VCaP (cell line): Measurements from ENCODE around the gene PAX6.

ENCODE experiments used
- H3K27ac ChIP-seq: fragments of 450-650 bp; 2 replicates; pipeline ENCODE4 v1.5.1; 2017
- TF ChIP-seq, protein P1 (sequence below): fragments of 450-650 bp; conservative IDR thresholded peaks from 2 replicates; pipeline ENCODE4 v1.5.1; 2017; ENCODE audit warnings: mild to moderate bottlenecking, moderate library complexity

PAX6 gene

DNA sequence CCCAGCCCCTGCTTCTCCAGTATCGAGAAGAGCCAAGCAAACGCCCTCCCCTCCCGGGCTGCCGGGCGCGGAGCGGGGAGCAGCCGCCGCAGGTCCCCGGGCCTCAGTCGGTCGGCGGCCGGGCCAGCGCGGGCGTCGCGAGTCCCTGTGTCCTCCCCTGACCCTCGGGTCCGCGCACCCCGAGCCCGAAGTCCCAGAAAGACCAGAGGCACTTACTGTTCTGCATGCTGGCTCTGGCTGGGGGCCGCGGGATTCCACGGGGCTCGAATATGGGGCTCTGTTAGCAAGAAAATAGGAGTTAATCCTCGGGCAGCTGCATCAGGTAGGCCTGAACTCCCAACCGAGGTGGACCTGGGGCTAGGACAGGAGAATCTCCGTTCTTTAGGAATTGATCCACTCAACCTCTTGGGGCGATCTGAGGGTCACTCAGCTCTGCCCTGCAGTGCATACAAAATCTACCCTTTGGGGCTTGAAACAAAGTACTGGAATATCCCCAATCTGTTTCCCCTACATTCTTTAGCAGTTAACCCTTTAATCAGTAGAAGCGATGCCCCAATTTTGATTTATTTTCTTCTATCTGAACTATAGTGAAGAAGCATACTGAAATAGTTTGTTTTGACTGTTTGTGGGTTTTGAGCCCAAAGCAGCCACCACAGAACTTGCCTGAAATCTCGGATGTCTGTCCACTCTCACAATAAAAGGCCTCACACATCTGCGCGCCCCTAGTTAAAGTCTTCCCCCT, 4.8 kb downstream of the PAX6 start:
- TF ChIP-seq, protein P1, sequence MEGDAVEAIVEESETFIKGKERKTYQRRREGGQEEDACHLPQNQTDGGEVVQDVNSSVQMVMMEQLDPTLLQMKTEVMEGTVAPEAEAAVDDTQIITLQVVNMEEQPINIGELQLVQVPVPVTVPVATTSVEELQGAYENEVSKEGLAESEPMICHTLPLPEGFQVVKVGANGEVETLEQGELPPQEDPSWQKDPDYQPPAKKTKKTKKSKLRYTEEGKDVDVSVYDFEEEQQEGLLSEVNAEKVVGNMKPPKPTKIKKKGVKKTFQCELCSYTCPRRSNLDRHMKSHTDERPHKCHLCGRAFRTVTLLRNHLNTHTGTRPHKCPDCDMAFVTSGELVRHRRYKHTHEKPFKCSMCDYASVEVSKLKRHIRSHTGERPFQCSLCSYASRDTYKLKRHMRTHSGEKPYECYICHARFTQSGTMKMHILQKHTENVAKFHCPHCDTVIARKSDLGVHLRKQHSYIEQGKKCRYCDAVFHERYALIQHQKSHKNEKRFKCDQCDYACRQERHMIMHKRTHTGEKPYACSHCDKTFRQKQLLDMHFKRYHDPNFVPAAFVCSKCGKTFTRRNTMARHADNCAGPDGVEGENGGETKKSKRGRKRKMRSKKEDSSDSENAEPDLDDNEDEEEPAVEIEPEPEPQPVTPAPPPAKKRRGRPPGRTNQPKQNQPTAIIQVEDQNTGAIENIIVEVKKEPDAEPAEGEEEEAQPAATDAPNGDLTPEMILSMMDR: no peak
- H3K27ac ChIP-seq: no peak overlapping the region

DNA sequence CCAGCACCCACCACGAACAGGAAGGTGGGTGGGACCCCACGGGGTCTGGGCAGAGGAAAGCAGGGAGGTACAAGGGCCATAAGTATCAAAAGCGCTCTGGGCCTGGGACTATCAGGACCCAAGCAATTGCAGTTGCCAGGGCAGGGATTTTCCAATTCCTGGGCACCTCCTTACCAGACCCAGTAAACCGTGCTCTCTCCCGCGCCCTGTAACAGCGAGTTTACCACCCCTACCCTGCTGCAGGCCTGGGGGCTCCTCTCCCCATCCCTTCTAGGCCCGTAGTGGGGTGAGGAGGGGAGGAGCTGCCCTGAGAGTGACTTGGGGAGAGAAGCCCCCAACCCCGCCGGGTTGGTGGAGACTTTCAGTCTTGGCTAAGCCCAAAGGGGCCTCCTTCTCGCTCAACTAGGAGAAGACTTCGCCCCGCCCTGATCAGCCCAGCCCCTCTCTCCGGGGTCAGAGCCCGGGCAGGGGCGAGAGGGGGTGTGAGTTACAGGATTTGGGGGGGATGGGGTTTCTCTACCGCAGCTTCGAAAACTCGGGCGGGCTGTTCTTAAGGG, 5.4 kb downstream of the PAX6 start:
- no peak overlapping the region for H3K27ac ChIP-seq
- TF ChIP-seq, protein P1: no peak

DNA sequence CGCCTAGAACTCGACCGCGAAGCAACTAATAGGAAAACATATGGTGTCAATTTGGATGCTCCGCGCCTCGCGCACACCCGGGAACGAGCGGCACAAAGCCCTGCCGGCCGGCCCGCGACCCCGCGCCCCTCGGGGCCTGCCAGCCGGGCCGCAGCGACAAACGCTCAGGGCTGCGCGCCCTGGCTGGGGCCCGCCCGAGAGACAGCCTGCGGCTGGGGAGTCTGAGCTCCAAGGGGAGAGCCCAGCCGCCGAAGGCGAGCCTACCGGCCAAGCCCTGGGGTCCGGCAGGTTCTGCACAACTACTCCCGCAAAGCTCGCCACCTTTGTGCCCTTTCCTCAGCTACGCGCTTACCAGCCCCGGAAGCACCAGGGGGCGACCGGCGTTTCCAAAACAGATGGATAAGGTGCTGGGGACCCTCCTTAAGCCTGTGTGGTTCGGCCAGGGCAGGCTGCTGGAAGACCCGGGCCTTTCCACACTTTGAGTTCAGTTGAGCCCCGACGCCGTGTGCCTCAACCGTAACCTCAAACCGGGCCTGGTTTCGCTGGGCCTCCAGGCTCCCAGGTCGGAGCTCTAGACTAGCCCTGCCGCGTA, 6.0 kb downstream of the PAX6 start:
- H3K27ac ChIP-seq: no peak overlapping the region
- TF ChIP-seq, protein P1: no peak

DNA sequence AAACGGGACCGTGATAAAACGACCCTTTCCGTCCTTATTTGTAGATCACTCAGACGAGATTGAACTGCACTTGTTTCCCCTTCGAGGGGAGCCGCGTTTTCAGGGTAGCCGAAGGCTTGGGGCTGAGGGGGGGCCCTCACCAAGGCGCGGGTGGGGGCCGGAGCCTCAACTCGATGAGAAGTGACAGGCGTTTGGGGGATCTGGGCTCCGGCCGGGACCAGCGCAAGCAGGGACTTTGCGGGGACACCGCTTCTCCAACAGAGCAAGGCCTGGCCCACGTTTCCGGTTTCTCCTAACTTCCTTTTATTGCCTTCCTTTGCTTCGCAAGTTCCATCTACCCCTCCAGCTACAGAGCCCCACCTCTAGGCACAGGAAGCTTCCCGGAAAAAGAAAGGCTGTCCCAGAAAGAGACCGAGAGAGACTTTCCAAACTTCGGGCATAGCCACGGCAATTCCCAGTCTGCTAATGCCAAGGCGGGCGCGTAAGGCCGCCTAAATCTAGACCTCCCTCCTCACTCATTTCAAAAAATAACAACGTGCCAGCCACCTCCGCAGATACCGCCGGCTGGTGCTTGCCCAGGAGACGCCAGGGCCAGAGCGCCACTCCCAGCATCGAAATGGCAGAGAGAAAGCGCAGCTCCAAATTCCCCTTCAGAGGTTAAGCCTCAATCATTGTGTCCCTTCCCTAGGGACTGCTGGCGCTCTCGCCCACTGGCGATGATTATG, 6.6 kb downstream of the PAX6 start:
- no peak overlapping the region for H3K27ac ChIP-seq

DNA sequence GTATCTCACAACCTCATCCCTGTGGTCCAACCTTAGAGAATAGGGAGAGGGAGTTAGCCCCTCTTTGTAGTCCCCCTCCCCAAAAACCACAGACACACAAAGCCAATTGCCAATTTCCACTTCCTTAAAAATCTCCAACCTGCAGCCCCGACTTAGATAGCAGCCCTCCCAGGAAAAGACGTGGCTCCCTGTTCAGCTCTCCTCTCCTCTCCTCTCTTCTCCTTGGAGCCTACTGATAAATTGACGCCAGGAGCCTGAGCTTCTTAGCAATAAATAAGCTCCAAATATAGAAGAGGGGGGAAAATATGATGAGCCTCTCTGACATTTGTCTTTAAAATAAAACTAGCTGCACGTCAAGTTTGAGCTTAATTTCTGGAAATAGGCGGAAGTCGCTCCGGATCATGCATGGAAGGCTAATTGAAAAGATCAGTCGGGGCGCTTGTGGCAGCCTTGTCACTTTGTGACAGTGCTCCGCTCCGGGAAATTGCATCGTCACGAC, 7.3 kb downstream of the PAX6 start:
- TF ChIP-seq, protein P1: no peak

More for the DNA sequence above, 6.6 kb downstream of the PAX6 start:
- TF ChIP-seq, protein P1: no peak

DNA sequence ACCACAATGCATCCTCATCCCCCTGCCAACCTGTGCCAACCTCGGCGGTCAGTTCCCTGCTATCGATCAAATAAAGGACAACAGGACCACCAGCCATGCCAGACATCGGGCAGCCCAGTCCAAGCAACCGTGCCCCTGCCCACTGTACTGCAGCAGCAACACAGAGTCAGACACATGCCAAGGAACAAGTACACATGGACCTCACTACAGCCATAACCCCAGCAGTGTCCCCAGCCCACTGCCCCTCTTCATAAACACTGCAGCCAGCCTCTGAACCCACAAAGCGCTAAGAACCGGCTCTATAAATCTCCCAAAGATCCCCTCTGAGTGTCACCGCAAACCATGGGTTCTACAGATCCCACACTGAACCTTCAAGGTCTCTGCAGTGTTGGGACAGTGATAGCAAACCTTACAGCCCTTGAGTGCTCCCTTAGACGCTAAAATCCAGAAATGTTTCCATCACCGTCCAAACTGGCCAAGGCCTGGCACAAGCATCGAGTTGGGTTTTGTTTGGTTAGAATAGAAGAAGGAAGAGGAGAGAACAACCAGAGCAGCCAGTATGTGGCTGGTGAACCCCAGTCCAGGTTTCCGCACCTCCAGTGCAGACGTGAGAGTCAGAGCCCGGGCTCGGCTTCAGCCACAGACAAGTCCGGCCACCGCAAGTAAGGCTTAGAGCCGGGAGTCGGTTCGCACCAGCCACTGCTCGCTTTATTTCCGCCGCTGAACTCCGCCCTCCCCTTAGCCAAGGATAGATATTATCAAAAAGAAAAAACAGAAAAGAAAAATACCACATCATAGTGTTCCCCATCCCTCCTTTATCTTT, 7.9 kb downstream of the PAX6 start:
- H3K27ac ChIP-seq: no peak overlapping the region
- TF ChIP-seq, protein P1: no peak

More for the DNA sequence above, 7.3 kb downstream of the PAX6 start:
- H3K27ac ChIP-seq: no peak overlapping the region
